Keratinocyte (primary cell): ENCODE measurements around the gene PAFAH1B2. TPM values are rescaled to one million over a fixed set of nuclear protein-coding genes. Genes with fewer than 3 reads are reported as not detected.

Experiments
- DNase-seq: peaks from one replicate; pipeline ENCODE4 v3.0.0-alpha.2; 2011; ENCODE audit warnings: low read depth, missing footprints, low spot score
- FAIRE-seq: peaks from 2 replicates; lab custom pipeline; 2011; peaks lifted over from hg19 to GRCh38; lab: Jason Lieb, UNC
- H2AFZ ChIP-seq: 2 replicates; pipeline ENCODE4 v1.6.0; 2012; ENCODE audit warnings: low read length, control low read depth, inconsistent platforms; ENCODE audit not compliant: control insufficient read depth
- H3K27ac ChIP-seq: 2 replicates; pipeline ENCODE4 v1.5.1; 2011; ENCODE audit warnings: low read length; ENCODE audit not compliant: control insufficient read depth, insufficient read depth
- H3K27me3 ChIP-seq: 3 replicates; pipeline ENCODE4 v1.6.0; 2011; ENCODE audit warnings: low read length; ENCODE audit not compliant: control insufficient read depth, insufficient read depth; ENCODE audit errors: extremely low read depth
- H3K36me3 ChIP-seq, 2 experiments: 2 replicates in 1 of 2; 3 replicates in 1 of 2; pipeline ENCODE4 v1.5.1; 2011; ENCODE audit warnings: low read length in 2 of 2, mild to moderate bottlenecking in 1 of 2; ENCODE audit not compliant: control insufficient read depth in 2 of 2, insufficient read depth in 2 of 2; ENCODE audit errors: extremely low read depth in 1 of 2
- H3K4me1 ChIP-seq: 3 replicates; pipeline ENCODE4 v1.5.1; 2011; ENCODE audit warnings: low read length; ENCODE audit not compliant: control insufficient read depth, insufficient read depth; ENCODE audit errors: extremely low read depth
- H3K4me2 ChIP-seq: 3 replicates; pipeline ENCODE4 v1.6.0; 2011; ENCODE audit warnings: low read depth, low read length; ENCODE audit not compliant: control insufficient read depth, insufficient read depth; ENCODE audit errors: extremely low read depth
- H3K4me3 ChIP-seq, 3 experiments: fragments of 200-600 bp in 1 of 3; sonication (generic) in 1 of 3; 2 replicates in 2 of 3; 3 replicates in 1 of 3; pipeline ENCODE4 v1.5.1; 2011 to 2016; ENCODE audit warnings: low read length in 3 of 3, mild to moderate bottlenecking in 3 of 3, control low read depth in 2 of 3, inconsistent platforms in 1 of 3, low read depth in 1 of 3, mixed read lengths in 1 of 3, mixed run types in 1 of 3, moderate library complexity in 1 of 3; ENCODE audit not compliant: control insufficient read depth in 2 of 3, insufficient read depth in 2 of 3; ENCODE audit errors: extremely low read depth in 1 of 3
- H3K79me2 ChIP-seq: 2 replicates; pipeline ENCODE4 v1.6.0; 2012; ENCODE audit warnings: low read length; ENCODE audit not compliant: control insufficient read depth, insufficient read depth
- H3K9ac ChIP-seq: 3 replicates; pipeline ENCODE4 v1.6.0; 2011; ENCODE audit warnings: low read length; ENCODE audit not compliant: control insufficient read depth, insufficient read depth; ENCODE audit errors: extremely low read depth
- H3K9me1 ChIP-seq: 3 replicates; pipeline ENCODE4 v1.6.0; 2011; ENCODE audit warnings: low read length; ENCODE audit not compliant: control insufficient read depth, insufficient read depth; ENCODE audit errors: extremely low read depth
- H3K9me3 ChIP-seq: 2 replicates; pipeline ENCODE4 v1.5.1; 2012; ENCODE audit warnings: low read depth, low read length; ENCODE audit not compliant: control insufficient read depth
- H4K20me1 ChIP-seq: 3 replicates; pipeline ENCODE4 v1.6.0; 2011; ENCODE audit warnings: low read length; ENCODE audit not compliant: control insufficient read depth, insufficient read depth; ENCODE audit errors: extremely low read depth
- CTCF ChIP-seq, 3 experiments: IDR thresholded peaks in 1 of 3; conservative IDR thresholded peaks in 1 of 3; optimal IDR thresholded peaks in 1 of 3; 2 replicates in 2 of 3; 3 replicates in 1 of 3; pipeline versions ENCODE3 to v1.5.1; 2011; ENCODE audit warnings: low read length in 3 of 3, mild to moderate bottlenecking in 3 of 3, moderate library complexity in 2 of 3, control low read depth in 1 of 3, inconsistent platforms in 1 of 3; ENCODE audit not compliant: insufficient read depth in 2 of 3; ENCODE audit errors: extremely low read depth in 1 of 3
- EZH2 ChIP-seq: IDR thresholded peaks from one replicate; pipeline ENCODE4 v1.6.1; 2012; ENCODE audit warnings: inconsistent platforms, mild to moderate bottlenecking, low read length, moderate library complexity
- dilution Hi-C: fragments of 300-500 bp; cut with MboI; formaldehyde crosslinking; loops from one replicate; pipeline ENCODE4 v1.7.0; 2020; ENCODE audit warnings: low sequenced_read_pairs; ENCODE audit not compliant: extremely low pct_ligation_motif_present
- polyA plus RNA-seq, 5 experiments: library from polyadenylated mRNA; depleted of rRNA in 3 of 5; stranded (reverse) in 3 of 5; stranded (forward) in 1 of 5; unstranded in 1 of 5; fragments of >200 nt; gene quantifications; 1 replicate in 1 of 5; 2 replicates in 3 of 5; 3 replicates in 1 of 5; pipeline versions ENCODE4 v1.2.1 to v1.2.3, GENCODE V29; 2011 to 2012; ENCODE audit warnings: missing spikeins in 2 of 5, low read depth in 1 of 5, low replicate concordance in 1 of 5

PAFAH1B2 gene
- polyA plus RNA-seq, 1 donor (not counting 4 experiments of a cell fraction or from before 2014, with no cell fraction given), result 76.4 TPM

GRCh38 chr11:117183724-117184349, 39.8 kb downstream of the PAFAH1B2 start:
- no peak overlapping the region for H3K9ac ChIP-seq
- H2AFZ ChIP-seq, result no peak overlapping the region
- peaks cover 13% of the 10 kb centered on the region for H3K4me1 ChIP-seq
- H3K4me2 ChIP-seq, result no peak overlapping the region
- peaks cover 13 to 14% of the 10 kb centered on the region in 2 experiments for H3K36me3 ChIP-seq
- FAIRE-seq (no peak), DNase-seq (no peak)
- H3K4me3 ChIP-seq, result no peak overlapping the region
- TF ChIP-seq EZH2 (no peak), CTCF (optimal IDR thresholded peaks at IDR 0.05 in 1 of 3, IDR thresholded peaks at IDR 0.05 in 1 of 3, conservative IDR thresholded peaks at IDR 0.05 in 1 of 3; ENCODE audit: extremely low read depth in 1 of 3, insufficient read depth in 2 of 3, low read length in 3 of 3) (no peak)
- H3K9me3 ChIP-seq, result no peaks in the 10 kb centered on the region
- no peak overlapping the region for H3K27ac ChIP-seq
- H3K27me3 ChIP-seq, result no peaks in the 10 kb centered on the region
- no peaks in the 10 kb centered on the region for H4K20me1 ChIP-seq
- H3K79me2 ChIP-seq, result no peaks in the 10 kb centered on the region
- no peaks in the 10 kb centered on the region for H3K9me1 ChIP-seq
- dilution Hi-C loops, result no loop called here

DNA sequence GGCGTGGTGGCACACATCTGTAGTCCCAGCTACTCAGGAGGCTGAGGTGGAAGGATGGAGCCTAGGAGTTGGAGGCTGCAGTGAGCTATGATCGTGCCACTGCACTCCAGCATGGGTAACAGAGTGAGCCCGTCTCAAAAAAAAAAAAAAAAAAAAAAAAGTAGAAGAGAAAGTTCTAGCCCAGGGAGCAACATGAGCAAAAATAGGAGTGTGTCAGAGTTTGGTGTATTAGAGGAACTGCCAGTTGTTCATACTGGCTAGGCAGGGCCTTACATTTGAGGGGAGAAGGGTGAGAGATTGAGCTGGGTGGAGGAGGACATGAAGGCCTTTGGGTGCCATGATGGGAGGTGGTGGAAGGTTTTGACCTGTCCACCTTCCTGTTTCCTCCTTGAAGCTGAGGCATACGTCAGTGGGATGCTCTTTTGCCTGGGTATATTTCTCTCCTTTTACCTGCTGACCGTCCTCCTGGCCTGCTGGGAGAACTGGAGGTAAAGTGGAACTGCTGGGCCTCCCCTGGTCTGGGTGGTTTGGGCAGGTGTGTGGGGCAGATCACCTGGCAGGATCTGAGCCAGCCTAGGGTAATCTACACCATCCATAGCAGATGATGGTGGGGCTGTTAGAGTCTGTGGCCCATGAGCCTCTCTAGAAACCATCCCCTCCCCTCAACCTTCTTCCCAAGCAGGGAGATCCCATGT, 41.8 kb downstream of the PAFAH1B2 start:
- dilution Hi-C loops, result no loop called here
- TF ChIP-seq EZH2, result no peak
- TF ChIP-seq CTCF (optimal IDR thresholded peaks at IDR 0.05 in 1 of 3, IDR thresholded peaks at IDR 0.05 in 1 of 3, conservative IDR thresholded peaks at IDR 0.05 in 1 of 3; ENCODE audit: extremely low read depth in 1 of 3, insufficient read depth in 2 of 3, low read length in 3 of 3), result no peak
- H3K4me2 ChIP-seq, result no peak overlapping the region
- no peaks in the 10 kb centered on the region for H3K79me2 ChIP-seq
- FAIRE-seq (no peak), DNase-seq (no peak)
- no peaks in the 10 kb centered on the region for H3K27me3 ChIP-seq
- no peak overlapping the region for H2AFZ ChIP-seq
- no peak overlapping the region for H3K27ac ChIP-seq
- H3K36me3 ChIP-seq, result peaks cover 16 to 26% of the 10 kb centered on the region in 2 experiments
- H3K4me3 ChIP-seq, result no peak overlapping the region
- H3K9me3 ChIP-seq, result no peaks in the 10 kb centered on the region
- H4K20me1 ChIP-seq, result no peaks in the 10 kb centered on the region
- H3K9ac ChIP-seq, result no peak overlapping the region
- H3K4me1 ChIP-seq, result no peaks in the 10 kb centered on the region
- no peaks in the 10 kb centered on the region for H3K9me1 ChIP-seq
